CMK (cell line): ENCODE data around the gene YWHAG.
"Not testable (repeated sequence)": the region's sequence is repeated elsewhere in the genome, so short reads cannot be mapped to it uniquely, and the experiment has no call there.

Source experiments
- DNase-seq: peaks from one replicate; pipeline ENCODE4 v3.0.0-alpha.2; 2010; ENCODE audit warnings: low read depth

The YWHAG gene

DNA sequence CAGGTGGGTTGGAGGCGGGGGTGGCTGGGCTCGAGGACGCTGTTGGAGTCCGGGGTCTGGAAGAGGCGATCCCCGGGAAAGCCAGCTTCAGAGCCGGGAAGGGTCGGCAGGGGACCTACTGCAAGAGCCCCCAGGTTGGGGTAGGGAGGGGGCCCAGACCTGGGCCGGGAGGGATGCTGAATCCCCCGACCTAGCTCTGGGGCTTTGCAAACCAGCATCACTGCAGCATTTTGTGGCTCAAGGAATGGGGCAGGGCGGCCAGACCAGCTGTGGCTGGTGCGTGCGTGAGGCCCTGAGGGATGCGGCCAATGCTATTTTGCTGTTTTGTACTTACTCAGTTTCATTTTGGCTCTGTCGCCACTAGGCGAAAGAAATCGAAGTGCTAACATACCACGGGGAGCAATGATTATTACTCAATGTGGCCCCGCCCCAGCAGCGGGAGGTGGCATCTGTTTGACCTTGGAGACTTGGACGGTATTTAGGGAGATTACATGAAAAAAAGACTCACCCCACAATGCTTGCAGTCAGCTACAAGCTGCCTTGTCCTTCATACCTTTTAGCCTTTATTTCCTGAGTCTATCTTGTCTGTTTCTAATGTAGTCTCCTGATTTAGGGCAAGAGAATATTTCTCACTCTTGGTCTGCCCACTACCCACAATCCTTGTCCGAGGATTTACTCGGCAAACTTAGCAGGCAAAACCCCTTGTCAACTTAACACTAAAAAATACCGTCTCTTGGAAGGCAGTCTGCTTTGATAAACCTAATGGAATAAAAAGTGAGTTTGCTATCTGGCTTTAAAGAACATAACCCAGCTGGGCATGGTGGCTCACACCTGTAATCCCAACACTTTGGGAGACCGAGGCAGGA lies 40.1 kb downstream of the YWHAG start:
- DNase-seq, result peak; percentile 65

- DNase-seq, result peak; percentile 90
Observed at GRCh38 chr7:76317782-76318487, 40.9 kb downstream of the YWHAG start.

- no peak for DNase-seq
Observed at GRCh38 chr7:76316984-76317781, 41.6 kb downstream of the YWHAG start.

GRCh38 chr7:76315364-76315763 lies 43.4 kb downstream of the YWHAG start:
- DNase-seq, result no peak

DNA sequence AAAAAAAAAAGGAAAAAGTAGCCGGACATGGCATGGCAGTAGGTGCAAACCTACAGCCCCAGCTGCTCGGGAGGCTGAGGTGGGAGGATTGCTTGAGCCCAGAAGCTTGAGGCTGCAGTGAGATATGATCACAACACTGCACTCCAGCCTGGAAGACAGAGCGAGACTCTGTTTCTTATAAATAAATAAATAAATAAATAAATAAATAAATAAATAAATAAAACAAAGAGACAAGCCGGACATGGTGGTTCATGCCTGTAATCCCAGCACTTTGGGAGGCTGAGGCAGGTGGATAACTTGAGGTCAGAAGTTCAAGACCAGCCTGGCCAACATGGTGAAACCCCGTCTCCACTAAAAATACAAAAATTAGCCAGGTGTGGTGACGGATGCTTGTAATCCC lies 44.1 kb downstream of the YWHAG start:
- DNase-seq, result not testable (repeated sequence)

DNA sequence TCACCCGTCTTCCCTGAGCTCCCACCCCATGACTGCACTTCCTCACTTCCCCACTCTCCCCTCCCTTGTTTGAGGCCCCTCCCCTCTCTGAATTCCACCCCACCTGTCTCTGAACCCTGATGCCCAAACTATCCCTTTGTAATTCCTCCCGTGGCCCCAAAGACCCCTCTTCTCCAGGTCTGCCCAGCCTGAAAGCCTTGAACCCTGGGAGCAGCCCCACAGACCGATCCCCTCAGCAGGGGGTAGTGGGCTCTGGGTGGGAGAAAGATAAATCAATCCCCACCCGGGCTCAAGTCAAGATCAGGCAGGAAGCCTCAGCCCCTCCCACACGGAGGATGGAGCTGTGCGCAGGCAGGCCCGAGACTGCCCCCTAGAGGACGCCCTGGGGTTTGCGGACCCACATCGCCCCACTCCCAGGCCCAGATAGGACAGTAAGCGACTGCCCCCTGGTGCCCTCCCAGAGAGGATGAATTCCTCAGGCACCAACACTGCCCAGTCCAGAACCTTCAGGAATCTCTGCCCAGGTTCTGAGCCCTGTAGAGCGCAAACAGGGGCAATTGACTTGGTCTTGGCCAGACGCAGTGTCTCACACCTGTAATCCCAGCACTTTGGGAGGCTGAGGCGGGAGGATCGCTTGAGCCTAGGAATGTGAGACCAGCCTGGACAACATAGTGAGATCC lies 44.6 kb downstream of the YWHAG start:
- DNase-seq, result peak; percentile 86

- not testable (repeated sequence) for DNase-seq
Observed at GRCh38 chr7:76311838-76312237, 47.0 kb downstream of the YWHAG start.

DNA sequence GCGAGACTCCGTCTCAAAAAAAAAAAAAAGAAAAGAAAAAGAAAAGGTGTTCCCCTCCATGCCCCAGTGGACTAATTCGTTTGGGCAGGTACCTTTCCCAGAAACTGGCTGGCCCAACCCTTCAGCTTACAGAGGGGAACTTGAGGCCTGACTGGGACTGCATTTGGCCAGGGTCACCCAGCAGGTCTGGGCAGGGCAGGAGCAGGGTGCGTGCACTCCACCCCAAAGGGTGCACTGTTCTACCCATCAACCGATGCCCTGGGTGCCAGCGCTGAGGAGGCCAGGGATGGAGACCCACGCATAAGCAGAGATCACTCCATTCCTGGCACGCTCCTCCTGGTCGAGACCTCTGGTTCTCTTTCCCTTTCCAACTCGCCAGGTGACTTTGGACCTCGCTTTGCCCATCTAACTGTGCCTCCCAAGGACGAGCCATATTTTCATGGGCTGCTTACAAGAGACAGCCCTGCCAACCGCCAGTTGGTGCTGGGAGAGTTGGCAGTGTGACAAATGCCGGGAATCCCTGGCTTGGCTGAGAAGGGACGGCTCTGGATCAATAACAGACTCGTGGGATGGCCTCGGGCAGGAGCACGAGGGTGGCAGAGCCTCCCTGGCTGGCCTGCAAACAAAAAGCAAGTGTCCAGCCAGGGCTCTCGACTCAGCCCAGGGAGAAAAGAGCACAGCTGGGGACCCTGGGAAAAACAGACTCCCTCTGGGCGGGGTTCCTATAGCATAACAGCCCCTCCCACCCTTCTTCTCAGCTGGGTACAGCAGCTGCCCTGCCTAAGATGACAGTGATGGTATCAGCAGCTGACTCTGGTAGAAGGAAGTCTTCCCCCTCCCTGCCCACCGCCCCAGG lies 48.5 kb downstream of the YWHAG start:
- no peak for DNase-seq

- not testable (repeated sequence) for DNase-seq
Observed at GRCh38 chr7:76309341-76310101, 49.3 kb downstream of the YWHAG start.

DNA sequence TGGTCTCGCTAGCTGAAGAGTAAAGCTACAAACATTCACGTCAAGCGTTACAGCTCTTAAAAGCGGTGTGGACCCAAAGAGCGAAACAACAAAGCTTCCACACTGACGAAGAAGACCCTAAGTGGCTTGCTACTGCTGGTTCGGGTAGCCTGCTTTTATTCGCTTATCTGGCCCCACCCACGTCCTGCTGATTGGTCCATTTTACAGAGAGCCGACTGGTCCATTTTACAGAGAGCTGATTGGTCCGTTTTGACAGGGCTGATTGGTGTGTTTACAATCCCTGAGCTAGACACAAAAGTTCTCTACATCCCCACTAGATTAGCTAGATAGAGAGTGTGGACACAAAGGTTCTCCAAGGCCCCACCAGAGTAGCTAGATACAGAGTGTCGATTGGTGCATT lies 49.9 kb downstream of the YWHAG start:
- DNase-seq, result not testable (repeated sequence)

DNA sequence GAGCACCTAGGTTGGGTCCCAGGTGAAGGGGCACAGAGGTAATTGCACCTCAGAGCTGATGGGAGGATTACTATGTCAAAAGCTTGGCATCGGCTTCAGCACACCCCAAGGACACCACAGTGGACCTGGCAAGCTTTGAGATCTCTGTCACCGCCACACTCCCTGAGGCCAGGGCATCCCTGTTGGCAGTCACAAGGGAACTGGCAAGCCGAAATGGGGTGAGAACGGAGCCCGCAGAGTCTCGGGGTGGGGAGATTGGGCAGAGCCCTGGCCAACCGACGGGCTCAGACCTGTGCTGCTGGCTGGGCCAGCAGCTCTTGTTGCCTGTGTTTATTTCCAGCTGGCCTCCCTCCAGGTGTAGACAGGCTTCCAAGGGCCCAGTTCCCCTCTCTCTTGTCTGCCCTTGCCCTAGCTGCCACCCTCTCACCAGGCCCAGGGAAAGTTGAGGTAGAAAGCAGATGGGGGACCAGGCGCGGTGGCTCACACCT lies 53.9 kb downstream of the YWHAG start:
- no peak for DNase-seq

- DNase-seq, result peak; percentile 88
Observed at GRCh38 chr7:76303202-76304147, 55.3 kb downstream of the YWHAG start.

DNA sequence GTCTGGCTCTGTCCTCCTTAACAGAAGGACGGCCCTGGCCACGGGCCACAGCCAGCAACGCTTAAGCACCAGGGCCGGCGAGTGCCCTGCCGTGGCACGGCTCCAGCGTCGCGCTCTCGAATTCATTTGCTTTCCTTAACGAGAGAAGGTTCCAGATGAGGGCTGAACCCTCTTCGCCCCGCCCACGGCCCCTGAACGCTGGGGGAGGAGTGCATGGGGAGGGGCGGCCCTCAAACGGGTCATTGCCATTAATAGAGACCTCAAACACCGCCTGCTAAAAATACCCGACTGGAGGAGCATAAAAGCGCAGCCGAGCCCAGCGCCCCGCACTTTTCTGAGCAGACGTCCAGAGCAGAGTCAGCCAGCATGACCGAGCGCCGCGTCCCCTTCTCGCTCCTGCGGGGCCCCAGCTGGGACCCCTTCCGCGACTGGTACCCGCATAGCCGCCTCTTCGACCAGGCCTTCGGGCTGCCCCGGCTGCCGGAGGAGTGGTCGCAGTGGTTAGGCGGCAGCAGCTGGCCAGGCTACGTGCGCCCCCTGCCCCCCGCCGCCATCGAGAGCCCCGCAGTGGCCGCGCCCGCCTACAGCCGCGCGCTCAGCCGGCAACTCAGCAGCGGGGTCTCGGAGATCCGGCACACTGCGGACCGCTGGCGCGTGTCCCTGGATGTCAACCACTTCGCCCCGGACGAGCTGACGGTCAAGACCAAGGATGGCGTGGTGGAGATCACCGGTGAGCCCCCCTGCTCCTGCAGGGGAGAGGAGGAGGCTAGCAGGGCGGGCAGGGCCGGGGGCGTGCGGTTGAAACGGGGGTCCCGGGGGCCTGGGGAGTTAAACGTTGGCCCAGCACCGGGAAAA lies 56.2 kb downstream of the YWHAG start, which contains the start of gene HSPB1:
HSPB1 (plus strand) TSS at position 327 of the 855 bp plus-strand sequence; CDS start at position 367, 40 bp downstream.
- no peak for DNase-seq

GRCh38 chr7:76301000-76301399 lies 57.8 kb downstream of the YWHAG start:
- DNase-seq, result no peak

DNA sequence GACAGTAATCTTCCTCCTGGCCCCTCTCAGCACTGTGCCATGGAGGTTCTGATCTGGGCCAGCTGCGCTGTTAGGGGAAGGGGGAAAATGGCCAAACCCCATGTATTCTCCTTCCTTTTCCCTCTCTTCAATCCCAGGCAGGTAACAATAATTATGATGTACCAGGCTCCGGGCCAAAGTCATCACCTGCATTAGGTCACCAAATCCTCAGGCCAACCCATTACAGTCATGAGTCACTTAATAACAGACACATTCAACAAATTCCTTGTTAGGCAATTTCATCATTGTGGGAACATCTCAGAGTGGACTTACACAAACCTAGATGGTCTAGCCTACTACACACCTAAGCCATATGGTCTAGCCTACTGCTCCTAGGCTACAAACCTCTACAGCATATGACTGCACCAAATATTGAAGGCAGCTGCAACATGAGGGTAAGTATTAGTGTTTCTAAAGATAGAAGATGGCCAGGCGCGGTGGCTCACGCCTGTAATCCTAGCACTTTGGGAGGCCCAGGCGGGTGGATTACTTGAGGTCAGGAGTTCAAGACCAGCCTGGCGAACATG lies 58.5 kb downstream of the YWHAG start:
- DNase-seq, result no peak

DNA sequence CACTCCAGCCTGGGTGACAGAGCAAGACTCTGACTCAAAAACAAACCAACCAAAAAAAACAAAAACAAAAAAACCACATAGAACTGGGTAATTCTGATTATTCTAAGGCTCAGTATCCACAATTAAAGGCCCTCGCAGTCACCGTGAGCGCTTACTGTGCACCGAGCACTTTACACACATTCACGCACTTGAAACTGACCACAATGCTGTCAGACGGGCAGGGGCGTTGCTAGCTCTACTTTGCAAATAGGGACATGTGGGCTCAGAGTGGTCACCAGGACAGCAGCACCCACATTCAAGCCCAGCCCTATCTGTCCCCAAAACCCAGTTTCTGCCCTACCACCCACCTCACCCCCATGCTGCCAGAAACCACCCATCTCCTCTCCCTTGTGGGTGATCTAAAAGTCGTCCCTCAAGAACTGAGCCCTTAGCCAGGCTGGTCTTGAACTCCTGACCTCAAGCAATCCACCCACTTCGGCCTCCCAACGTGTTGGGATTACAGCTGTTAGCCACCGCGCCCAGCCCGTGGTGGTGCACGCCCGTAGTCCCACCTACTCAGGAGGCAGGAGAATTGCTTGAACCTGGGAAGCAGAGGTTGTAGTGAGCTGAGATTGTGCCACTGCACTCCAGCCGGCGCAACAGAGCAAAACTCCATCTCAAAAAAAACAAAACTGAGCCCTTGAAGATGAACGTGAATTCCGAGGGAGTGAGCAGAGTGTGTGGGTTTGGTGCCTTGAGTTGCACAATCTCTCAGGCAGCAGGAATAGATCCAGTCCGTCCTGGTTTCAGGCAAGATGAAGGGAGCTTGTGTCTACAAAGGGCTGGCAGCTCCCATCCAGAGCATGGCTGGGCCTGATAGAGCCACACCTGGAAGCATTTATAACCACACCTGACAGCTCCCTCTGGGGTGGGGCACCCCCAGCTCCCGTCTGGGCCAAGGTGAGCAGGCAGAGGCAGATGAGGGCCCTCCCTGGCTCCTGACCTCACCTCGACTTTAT lies 61.7 kb downstream of the YWHAG start:
- no peak for DNase-seq
